Mononuclear cell (primary cell): ENCODE measurements around the gene FRA10AC1. TPM values are rescaled to one million over a fixed set of nuclear protein-coding genes. Genes with fewer than 3 reads are reported as not detected.

Source experiments
- H3K27me3 ChIP-seq: 2 replicates; pipeline ENCODE4 v1.6.0; 2011; ENCODE audit warnings: low read length, control low read depth; ENCODE audit not compliant: insufficient read depth
- H3K4me1 ChIP-seq: 2 replicates; pipeline ENCODE4 v1.5.1; 2011; ENCODE audit warnings: mild to moderate bottlenecking, low read length, control low read depth; ENCODE audit not compliant: insufficient read depth
- H3K4me3 ChIP-seq: 2 replicates; pipeline ENCODE4 v1.5.1; 2011; ENCODE audit warnings: mild to moderate bottlenecking, low read length, moderate library complexity
- H3K9me3 ChIP-seq: 2 replicates; pipeline ENCODE4 v1.5.1; 2011; ENCODE audit warnings: low read depth, mild to moderate bottlenecking, control low read depth, low read length
- total RNA-seq: library from RNA; depleted of rRNA; stranded (reverse); fragments of >200 nt; gene quantifications from one replicate; pipeline ENCODE4 v1.2.3, GENCODE V29; 2012

The FRA10AC1 gene
- total RNA-seq, 1 donor = 12.2 TPM

GRCh38 chr10:93622942-93623341 lies 79.5 kb downstream of the FRA10AC1 start:
- Histone ChIP-seq H3K9me3 (no peaks in the 10 kb centered on the region), H3K4me1 (no peaks in the 10 kb centered on the region), H3K27me3 (no peaks in the 10 kb centered on the region)

GRCh38 chr10:93620925-93621324 lies 81.5 kb downstream of the FRA10AC1 start:
- H3K4me1 ChIP-seq = peaks cover 15% of the 10 kb centered on the region
- H3K9me3 ChIP-seq = no peaks in the 10 kb centered on the region
- H3K4me3 ChIP-seq = no peak overlapping the region
- no peaks in the 10 kb centered on the region for H3K27me3 ChIP-seq

More at GRCh38 chr10:93622942-93623341, 79.5 kb downstream of the FRA10AC1 start:
- no peak overlapping the region for H3K4me3 ChIP-seq

Other genes starting within 250 kb of the FRA10AC1 start
- 5.2 TPM for gene MYOF, start 220.3 kb downstream of the FRA10AC1 start, total RNA-seq
- 0.42 TPM for gene CEP55, start 206.0 kb downstream of the FRA10AC1 start, total RNA-seq
- under 0.01 TPM for gene FFAR4, start 135.9 kb downstream of the FRA10AC1 start, total RNA-seq
- not detected for gene RBP4, start 101.4 kb downstream of the FRA10AC1 start, total RNA-seq
- gene PDE6C, start 90.1 kb downstream of the FRA10AC1 start, total RNA-seq = not detected
- 0.21 TPM for gene LGI1, start 55.3 kb upstream of the FRA10AC1 start, total RNA-seq
- gene SLC35G1, start 191.4 kb upstream of the FRA10AC1 start, total RNA-seq = 1.7 TPM